ENCODE data around the gene GPC5.
"Not testable (repeated sequence)": the region's sequence is repeated elsewhere in the genome, so short reads cannot be mapped to it uniquely, and the experiment has no call there.

Gene GPC5

GRCh38 chr13:91369441-91369831 lies 29.0 kb upstream of the GPC5 start:
- no peak for FAIRE-seq

- FAIRE-seq, result no peak
These were observed 27.9 kb upstream of the GPC5 start for GRCh38 chr13:91370501-91370900.

- no peak for FAIRE-seq
These were observed 25.5 kb upstream of the GPC5 start for GRCh38 chr13:91372911-91373310.

- no peak for FAIRE-seq
These were observed 23.2 kb upstream of the GPC5 start for GRCh38 chr13:91375116-91375729.

GRCh38 chr13:91381371-91381770 lies 17.1 kb upstream of the GPC5 start:
- FAIRE-seq, result no peak

GRCh38 chr13:91383836-91384235 lies 14.6 kb upstream of the GPC5 start:
- FAIRE-seq, result no peak

- FAIRE-seq, result no peak
These were observed 13.5 kb upstream of the GPC5 start for GRCh38 chr13:91384896-91385295.

GRCh38 chr13:91389186-91389585 lies 9.2 kb upstream of the GPC5 start:
- no peak for FAIRE-seq

GRCh38 chr13:91397595-91397994 lies 826 bp upstream of the GPC5 start:
- no peak for FAIRE-seq

GRCh38 chr13:91399189-91400062 lies 1.0 kb downstream of the GPC5 start:
- no peak for FAIRE-seq

GRCh38 chr13:91400063-91400399 lies 1.6 kb downstream of the GPC5 start:
- no peak for FAIRE-seq

- no peak for FAIRE-seq
These were observed 2.2 kb downstream of the GPC5 start for GRCh38 chr13:91400671-91401070.

- FAIRE-seq, result no peak
These were observed 3.5 kb downstream of the GPC5 start for GRCh38 chr13:91401920-91402319.

GRCh38 chr13:91405240-91405639 lies 6.8 kb downstream of the GPC5 start:
- FAIRE-seq, result no peak

- FAIRE-seq, result no peak
These were observed 8.2 kb downstream of the GPC5 start for GRCh38 chr13:91406619-91407018.

GRCh38 chr13:91408971-91409370 lies 10.6 kb downstream of the GPC5 start:
- no peak for FAIRE-seq

GRCh38 chr13:91416579-91416978 lies 18.2 kb downstream of the GPC5 start:
- FAIRE-seq, result not testable (repeated sequence)

GRCh38 chr13:91417660-91418325 lies 19.4 kb downstream of the GPC5 start:
- FAIRE-seq, result no peak

- FAIRE-seq, result no peak
These were observed 28.5 kb downstream of the GPC5 start for GRCh38 chr13:91426913-91427312.

GRCh38 chr13:91438674-91439073 lies 40.3 kb downstream of the GPC5 start:
- not testable (repeated sequence) for FAIRE-seq

- FAIRE-seq, result no peak
These were observed 52.5 kb downstream of the GPC5 start for GRCh38 chr13:91450913-91451312.

- no peak for FAIRE-seq
These were observed 56.2 kb downstream of the GPC5 start for GRCh38 chr13:91454666-91455065.

- no peak for FAIRE-seq
These were observed 58.4 kb downstream of the GPC5 start for GRCh38 chr13:91456837-91457236.

GRCh38 chr13:91459485-91459884 lies 61.1 kb downstream of the GPC5 start:
- FAIRE-seq, result no peak
